Endometrial microvascular endothelial cells (primary cell): ENCODE data around the gene TRMT61A. TPM values are rescaled to one million over a fixed set of nuclear protein-coding genes. Genes with fewer than 3 reads are reported as not detected.

Experiments
- in situ Hi-C: cut with HindIII; loops from 2 replicates; pipeline ENCODE4 v1.10.0; 2017; ENCODE audit warnings: low sequenced_read_pairs, low pct_unique_long_range_greater_than_20kb; ENCODE audit errors: inconsistent ontology term
- total RNA-seq: library from RNA; depleted of rRNA; stranded (reverse); fragments of >200 nt; gene quantifications from one replicate; pipeline ENCODE4 v1.2.3, GENCODE V29; 2015; ENCODE audit errors: inconsistent ontology term

The TRMT61A gene
- total RNA-seq, 1 donor from 2014 or later: 10.3 TPM

DNA sequence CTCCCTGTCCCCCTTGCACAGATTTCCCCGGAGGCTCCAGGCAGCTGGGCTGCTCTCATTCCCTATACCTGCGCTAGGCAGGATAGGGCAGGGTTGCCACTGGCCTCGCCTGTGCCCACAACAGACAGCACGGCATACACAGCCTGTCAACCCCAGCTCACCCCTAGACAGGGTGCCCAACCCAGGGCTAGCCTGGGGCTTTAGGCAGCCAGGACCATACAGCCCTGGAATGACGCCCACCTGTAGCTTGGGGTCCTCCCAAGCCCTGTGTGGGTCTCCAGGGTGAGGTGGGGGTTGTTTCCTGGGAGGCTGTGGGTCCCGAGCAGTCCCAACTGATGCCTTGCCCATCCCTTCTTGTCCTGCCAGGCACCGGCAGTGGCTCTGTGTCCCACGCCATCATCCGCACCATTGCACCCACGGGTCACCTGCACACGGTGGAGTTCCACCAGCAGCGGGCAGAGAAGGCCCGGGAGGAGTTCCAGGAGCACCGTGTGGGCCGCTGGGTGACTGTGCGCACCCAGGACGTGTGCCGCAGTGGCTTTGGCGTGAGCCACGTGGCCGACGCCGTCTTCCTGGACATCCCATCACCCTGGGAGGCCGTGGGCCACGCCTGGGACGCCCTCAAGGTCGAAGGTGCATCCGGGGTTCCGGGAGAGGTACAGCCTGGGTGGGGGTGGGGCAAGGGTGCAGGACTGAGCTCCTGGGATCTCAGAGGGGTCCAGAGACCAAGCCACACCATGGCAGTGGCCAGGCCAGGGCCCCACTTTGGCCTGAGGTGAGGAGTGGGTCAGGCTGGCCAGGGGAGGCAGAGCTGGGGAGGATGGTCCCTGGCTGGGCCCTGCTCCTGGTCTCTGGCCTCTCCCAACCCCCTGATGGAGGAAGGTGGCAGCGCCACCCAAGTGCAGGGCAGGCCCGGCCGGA, 3.5 kb downstream of the TRMT61A start:
- in situ Hi-C loops: no loop called here

DNA sequence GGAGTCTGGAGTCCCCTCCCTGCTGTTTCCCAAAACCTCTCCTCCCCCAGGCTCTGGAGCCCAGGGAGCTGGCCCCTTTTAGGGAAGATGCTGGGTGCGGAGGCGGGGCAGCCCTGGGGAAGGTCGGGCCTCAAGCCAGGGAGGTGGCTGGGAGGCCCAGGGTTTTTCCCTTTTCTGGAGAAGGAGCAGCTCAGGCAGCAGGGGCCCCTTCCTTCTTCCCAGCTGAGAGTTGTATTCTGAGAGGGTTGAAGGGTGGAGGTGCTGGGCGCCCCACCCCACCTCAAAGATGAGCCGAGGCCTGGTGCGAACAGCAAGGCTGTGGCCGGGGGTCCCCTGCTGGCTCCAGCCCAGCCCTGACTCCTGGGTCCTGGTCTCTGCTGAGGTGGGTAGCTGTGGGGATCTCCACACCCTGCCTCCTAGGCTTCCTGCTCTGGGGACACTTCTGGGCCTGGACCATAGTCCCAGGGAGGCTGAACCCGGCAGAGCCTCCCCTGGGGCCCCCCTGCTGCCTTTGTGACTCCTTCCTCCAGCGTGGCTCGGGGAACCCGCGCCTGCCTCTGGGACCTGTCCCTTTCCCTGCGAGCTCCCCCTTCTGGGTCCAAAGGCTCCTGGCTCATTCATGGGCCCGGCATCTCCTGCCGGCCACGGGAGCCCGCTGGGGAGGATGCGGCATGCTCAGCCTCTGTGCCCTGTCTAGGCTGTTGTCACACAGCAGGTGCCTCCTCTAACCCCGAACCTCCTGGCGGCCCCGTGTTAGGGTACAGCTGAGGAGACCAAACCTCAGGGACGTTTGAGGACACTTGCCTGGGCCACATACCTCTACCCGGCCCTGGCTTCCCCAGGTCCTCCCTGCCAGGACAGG, 4.4 kb downstream of the TRMT61A start:
- in situ Hi-C loops: no loop called here

DNA sequence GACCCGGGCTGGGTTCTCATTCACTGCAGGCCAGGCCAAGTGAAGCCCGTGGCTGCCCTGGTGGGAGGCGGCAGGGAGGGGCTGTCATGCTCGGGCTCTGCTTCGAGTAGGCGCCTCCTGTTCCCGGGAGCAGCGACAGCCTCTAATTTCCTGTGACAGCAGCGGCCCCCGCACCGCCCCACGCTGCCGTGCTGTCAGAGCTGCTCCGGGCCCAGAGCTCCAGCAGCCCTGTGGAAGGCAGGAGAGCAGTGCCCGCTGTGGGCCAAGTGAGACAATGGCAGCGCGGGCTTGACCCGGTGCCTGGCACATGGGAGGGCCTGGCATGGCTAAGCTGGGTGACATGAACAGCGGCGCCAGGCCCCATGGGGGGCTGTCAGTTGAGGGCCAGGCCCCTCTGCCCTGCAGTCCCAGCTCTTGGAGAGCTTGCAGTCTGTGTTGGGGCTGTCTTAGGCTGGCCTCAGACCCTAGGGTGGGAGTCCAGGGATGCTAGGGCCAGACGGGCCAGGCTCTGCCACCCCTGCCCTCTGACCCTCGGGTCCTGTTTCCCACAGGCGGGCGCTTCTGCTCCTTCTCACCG, 5.1 kb downstream of the TRMT61A start:
- in situ Hi-C loops: no loop called here

DNA sequence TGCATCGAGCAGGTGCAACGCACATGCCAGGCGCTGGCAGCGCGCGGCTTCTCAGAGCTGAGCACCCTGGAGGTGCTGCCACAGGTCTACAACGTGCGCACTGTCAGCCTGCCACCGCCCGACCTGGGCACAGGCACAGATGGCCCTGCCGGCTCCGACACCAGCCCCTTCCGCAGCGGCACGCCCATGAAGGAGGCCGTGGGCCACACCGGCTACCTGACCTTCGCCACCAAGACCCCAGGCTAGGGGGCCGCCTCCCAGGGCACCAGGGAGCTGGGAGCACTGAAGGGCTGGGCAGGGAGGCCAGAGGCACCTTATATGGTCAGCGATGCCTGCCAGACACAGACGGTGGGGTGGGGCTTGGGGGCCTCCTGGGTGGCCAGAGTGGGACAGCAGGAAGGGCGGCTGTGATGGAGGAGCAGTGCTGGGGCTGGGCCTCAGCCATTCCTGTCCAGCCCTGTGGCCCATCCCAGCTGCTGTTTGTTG, 5.6 kb downstream of the TRMT61A start:
- in situ Hi-C loops: no loop called here

DNA sequence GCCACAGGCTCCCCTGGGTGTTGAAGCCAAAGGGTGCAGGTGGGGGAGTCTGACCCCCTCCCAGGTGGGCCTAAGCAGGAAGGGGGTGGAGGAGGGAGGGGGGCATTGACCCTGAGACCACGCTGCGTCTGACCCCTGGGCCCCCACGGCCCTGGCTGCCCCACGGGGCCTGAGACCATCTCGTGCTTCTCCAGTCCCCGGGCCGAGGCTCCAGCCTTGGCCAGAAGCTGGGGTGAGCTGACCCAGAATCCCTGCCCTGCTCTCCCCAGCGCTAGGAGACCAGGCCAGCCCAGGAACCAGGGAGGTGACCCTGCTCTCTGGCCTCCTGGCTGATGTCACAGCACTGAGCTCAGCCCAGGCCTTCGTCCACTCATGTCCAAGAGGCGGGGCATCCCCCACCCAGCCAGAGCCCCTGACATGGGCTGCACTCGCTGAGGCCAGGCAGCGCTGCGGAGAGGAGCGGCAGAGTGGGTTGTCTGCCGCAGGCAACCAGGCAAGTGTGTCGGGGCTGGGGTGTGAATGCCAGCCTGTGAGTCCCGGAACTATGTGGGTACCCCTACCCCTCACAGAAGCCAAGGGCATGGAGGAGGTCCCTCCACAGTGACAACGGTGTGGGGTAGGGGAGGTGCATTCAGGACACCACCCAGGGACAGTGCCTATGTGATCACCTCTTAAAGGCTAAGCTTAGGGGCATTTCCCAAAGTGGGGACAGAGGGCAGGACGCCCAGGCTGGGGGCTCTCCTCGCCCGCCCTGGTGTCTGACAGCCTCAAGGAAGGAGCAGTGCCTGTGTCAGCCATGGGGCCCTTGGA, 6.3 kb downstream of the TRMT61A start:
- in situ Hi-C loops: no loop called here

DNA sequence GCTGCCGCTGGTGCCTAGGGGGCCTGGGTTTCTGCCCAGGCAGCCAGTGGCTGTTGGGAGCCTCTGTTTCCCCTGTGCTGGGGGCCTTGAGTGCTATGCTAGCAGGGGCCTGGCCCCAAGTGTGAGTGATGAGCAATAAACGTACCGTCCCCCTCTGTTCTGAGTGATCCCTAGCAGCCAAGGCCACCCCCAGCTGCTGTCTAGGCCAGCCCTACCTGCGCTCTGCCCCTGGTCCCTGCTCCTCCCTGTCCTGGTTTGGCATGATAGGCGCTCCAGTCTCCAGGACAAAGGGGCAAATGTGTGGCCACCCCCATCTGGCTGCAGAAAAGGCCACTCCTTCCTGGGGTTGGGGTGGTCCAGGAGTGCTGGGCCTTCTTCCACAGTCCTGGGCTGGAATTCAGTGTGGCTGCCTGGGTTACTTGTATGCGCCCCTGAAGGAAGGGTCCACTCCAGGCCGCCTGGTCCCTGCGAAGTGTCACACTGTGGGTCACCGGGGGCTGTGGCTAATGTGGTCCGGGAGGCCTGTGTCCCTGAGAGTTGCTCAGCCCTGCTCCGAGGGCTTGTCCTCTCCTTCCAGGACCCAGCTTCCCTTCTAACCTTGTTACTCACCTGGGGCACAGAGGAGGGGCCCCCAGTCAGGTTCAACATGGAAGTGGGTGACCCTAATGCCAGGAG, 7.0 kb downstream of the TRMT61A start:
- in situ Hi-C loops: no loop called here

DNA sequence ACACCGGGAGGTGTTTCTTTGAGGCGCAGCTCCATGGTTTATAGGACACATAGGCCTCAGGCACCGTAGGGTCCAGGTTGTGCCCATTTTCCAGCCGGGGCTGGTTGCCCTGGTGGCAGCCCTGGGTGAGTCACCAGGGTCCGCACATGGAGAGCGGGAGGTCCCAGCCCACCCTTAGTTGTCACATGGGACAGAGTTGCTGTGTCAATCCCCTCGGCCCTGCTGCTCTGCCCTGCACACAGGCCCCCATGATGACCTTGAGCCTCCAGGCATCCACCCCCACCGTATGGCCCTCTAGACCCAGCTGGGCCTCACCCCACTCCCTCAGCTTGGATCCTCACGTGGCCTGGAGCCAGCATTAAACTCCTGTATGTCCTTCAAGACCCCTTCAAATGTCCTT, 7.7 kb downstream of the TRMT61A start:
- in situ Hi-C loops: no loop called here

DNA sequence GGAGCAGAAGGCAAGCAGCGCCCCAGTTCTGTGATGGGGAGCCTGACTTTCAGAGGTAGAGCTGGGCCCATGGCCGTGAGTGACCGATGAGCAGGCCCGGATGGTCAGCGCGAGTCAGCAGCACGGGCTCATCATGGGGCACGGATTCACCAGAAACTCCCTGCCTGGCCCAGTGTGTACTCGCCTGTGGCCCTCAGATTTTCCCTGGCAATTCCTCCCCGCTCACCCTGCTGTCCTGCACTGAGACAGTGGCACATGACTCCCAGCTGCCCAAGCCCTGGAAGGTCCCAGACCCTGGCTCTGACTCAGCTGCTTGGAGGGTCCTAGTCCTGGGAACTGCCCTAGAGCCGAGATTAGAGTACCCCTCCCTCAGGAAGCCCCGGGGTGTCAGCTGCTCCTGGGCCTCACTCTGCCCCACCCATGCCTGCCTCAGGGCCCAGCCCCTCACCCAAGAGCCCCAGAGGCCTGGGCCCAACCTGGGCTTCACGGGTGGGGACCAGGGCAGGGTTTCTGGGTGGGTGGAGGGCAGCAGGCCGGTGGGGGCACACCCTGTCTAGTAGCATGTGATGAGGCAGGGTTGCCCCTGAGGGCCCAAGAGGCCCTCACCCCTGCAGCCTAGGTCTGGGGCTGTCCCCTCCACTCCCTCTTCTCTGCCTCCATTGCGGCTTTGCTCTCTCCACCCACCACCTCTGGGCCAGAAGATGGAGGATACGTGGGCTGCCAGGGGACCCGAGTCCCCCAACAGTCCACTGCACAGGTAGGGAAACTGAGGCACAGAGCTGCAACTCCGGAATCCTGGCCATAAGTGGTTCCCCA, 8.4 kb downstream of the TRMT61A start:
- in situ Hi-C loops: no loop called here

DNA sequence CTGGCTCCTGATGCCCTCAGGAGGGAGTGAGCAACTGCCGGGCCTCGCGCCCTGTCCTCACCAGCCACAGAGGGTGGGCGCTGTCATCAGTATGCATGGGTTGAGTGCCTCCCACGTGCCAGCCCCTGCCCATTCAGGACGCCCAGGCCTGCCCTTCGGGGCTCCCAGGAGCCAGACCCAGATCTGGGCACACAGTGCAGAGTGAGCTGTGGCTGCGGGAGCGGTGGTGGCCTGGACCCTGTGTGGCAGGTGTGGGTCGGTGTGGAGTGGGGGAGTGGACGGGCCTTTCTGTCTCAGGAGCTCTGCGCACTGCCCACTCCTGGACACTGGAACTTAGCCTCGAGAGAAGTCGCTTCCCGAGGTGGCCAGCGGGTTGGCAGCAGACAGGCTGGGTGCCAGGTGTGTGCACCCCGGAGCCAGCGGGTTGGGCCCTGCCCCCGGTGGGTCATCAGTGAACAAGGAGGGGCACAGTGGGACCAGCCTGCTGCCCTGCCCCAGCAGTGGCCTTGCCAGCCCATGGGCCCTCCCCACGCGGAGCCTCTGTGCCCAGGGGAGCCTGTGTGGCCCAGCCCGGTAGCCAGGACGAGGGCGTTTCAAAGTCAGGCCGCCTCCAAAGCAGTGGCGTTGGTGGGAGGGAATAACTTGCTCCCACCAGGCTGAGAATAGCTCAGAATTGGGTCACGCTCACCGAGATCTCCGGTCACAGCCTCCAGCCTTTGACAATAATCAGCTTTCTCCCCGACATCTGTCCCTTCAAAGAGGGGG, 9.5 kb downstream of the TRMT61A start:
- in situ Hi-C loops: no loop called here

DNA sequence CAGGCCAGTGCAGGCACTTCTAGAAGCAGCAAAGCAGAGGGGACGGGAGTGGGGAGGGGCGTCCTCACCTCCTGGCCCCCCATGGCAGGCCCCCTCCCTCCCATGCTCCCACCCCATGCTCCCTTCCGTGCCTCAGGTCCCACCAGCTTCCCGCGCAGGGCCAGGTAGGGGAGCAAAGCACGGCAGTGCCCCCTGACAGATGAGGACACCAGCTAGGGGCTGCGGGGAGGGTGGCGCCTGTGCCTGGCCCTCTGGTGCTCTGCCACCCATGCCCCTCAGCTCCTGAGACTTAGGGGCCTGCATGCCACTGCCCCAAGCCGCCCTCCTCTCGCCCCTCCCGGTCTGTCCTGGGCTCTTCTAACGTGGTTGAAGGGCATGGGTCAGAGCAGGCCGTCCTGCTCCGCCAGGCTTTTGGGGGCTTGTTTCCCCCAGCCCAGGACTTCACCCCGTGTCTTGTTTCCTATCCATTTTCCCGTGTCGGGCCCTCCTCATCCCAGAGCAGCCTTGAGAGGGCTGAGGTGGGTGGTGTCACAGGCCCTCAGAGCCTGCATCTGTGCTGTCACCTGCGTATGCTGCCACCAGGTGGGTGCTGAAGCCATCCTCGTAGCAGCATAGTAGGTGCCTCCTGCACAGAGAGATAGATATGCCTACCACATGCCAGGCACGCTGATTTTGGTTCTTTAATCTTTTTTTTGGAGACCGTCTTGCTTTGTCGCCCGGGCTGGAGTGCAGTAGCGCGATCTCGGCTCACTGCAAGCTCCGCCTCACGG, 10.2 kb downstream of the TRMT61A start:
- in situ Hi-C loops: no loop called here

DNA sequence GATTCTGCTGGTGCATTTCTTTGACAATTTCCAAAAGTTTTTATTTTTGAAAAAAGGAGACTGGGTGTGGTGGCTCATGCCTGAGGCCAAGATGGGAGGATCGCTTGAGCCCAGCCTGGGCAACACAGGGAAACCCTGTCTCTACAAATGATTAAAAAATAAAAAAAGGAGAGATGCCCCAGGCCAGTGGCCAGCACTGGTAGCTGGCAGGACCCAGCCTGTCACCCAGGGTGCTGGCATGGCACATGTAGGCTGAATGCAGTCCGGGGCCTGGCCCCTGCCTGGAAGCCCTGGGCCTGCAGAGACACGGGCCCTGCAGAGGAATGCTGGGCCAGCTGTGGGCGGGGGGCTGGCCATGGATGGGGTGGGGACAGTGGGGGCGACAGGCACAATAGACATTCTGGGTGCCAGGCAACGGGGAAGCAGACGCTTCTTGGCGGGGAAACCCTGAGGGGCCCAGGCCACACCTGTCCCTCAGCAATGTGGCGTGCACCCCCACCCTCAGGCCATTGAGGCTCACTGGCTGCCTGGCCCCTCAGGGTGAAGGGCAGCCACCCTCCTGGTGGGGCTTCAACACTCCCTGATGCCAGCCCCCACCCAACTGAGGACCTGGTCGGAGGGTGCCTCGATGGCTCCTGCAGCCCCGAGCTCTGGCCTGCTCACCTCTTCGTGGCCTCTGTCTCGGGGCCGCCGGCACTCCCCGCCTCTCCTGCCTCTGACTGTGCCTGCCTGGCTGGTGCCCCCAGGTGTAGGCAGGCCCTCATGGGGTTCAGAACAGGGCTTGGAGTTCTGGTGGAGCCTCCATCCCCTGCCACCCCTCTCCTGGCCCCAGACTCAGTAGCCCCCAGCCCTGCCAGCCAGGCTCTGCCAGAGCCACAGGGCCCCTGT, 12.1 kb downstream of the TRMT61A start:
- in situ Hi-C loops: no loop called here

DNA sequence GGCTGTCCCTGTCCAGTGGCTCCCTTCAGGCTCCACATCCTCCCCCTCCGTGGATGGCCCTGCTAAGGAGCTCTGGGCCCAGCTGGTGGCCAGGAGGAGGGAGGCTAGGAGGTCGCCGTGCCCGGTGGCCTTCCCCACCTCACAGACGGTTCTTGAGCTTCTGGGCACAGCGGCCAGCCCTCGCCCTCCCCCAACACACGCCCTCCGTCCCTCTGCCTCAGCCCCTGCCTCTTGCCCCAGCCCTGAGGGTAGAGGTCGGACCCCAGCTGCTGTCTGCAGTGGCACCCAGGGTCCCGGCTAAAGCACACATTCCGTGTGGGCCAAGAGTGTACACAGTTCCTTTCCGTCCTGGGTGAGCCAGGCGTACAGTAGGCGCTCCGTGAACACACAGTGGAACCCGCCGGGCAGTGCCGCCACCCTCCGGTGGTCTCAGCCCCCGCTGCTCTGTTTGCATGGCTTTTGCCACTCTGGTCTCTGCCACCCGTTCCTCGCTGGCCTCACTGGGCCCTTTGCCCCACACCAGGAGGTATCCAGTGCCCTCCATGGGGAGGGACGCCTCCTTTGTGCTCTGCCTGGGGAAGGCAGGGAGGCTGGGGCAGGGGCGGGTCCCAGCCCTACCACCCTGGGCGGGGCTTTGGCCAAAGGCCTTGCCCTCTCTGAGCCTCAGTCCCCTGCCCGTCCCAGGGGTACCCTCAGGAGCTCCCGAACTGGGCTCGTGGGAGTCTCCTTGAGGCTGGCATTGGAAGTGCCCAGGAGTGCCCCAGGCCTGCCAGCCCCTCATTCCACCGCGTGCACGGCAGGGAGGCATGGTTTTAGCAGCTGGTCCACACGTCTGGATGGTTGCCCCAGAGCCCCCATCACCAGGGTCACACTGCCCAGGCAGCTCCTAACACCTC, 13.0 kb downstream of the TRMT61A start:
- in situ Hi-C loops: no loop called here

DNA sequence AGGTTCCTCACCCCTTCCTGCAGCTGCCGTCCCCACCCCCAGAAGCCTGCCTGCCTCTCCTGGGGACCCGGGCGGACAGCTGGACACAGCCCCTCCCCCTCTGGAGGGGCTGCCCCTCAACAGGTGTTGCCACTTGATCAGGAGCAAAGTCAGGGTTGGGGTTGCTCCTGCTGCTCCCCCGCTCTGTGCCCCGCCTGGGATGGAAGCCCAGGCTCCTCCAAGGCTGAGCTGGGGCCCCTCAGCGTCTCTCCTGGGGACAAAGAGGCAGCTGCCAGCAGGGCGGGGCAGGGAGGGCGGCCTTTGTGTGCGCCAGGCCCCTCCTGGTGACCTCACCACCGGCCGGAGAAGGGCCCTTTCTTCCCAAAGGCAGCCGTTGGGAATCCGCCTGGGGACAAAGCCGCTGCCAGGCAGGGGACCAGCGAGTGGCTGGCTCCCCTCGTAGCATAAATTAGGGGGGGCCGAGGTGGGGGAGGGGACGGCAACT, 13.7 kb downstream of the TRMT61A start:
- in situ Hi-C loops: no loop called here

DNA sequence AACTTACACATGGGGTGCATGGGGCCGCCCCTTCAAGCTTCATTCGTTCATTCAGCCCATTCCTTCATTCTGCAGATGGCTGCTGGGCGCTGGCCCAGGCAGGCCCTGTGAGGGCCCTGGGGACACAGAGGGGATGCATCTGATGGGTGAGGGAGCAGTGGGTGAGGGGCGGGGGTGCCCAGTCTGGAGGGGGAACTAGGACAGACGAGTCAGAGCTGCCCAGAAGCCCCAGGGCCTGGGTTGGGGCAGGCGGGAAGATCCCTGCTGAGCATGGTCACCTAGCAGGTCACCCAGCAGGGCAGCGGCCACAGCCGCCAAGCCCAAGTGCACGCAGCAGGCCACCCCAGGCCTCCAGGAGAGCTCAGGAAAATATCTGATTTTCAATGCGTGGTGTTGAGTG, 14.1 kb downstream of the TRMT61A start:
- in situ Hi-C loops: no loop called here
